Measurements from ENCODE around the gene SLC25A4. TPM values are rescaled to one million over a fixed set of nuclear protein-coding genes. Genes with fewer than 3 reads are reported as not detected.

SLC25A4 gene
- total and polyA plus RNA-seq, 2 donors (not counting 3 experiments of a cell fraction or from before 2014, with no cell fraction given), result 13.5 to 13.7 TPM

DNA sequence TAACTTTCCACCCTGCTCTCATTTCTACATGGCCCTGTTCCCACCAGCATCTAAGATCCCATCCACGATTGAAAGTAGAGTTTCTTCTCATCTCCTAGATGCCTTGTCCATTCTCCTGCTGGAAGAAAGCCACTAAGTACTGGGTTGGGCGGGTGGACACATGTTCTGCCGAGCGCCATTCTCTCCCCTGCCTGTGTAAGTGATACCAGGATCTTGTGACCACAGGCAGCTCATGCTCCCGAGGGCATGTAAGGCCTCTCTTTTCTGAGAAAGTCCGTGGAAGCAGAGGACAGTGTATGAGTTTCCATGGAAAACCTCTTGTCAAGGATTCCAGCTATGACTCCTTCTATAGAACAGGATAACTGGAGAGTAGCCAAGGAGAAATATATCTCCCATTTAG lies 3.3 kb upstream of the SLC25A4 start:
- TF ChIP-seq FOS (IDR thresholded peaks at IDR 0.05; ENCODE audit: borderline replicate concordance, insufficient read depth, low read length) (no peak), GATA2 (IDR thresholded peaks at IDR 0.05; ENCODE audit: insufficient read depth, insufficient read length, low read depth, low read length) (no peak), POLR2A (IDR thresholded peaks at IDR 0.05; ENCODE audit: low read depth, low read length) (no peak), MYC (IDR thresholded peaks at IDR 0.05; ENCODE audit: low read depth, low read length) (no peak), JUN (IDR thresholded peaks at IDR 0.05; ENCODE audit: borderline replicate concordance, insufficient read depth, insufficient read length, low read depth) (no peak), EZH2 (IDR thresholded peaks at IDR 0.05; ENCODE audit: borderline replicate concordance, low read depth, low read length, severe bottlenecking) (no peak), POLR2AphosphoS5 (IDR thresholded peaks at IDR 0.05; ENCODE audit: insufficient read depth, low read depth, low read length) (no peak)
- TF ChIP-seq, protein P1, sequence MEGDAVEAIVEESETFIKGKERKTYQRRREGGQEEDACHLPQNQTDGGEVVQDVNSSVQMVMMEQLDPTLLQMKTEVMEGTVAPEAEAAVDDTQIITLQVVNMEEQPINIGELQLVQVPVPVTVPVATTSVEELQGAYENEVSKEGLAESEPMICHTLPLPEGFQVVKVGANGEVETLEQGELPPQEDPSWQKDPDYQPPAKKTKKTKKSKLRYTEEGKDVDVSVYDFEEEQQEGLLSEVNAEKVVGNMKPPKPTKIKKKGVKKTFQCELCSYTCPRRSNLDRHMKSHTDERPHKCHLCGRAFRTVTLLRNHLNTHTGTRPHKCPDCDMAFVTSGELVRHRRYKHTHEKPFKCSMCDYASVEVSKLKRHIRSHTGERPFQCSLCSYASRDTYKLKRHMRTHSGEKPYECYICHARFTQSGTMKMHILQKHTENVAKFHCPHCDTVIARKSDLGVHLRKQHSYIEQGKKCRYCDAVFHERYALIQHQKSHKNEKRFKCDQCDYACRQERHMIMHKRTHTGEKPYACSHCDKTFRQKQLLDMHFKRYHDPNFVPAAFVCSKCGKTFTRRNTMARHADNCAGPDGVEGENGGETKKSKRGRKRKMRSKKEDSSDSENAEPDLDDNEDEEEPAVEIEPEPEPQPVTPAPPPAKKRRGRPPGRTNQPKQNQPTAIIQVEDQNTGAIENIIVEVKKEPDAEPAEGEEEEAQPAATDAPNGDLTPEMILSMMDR (IDR thresholded peaks at IDR 0.05; ENCODE audit: extremely low read depth in 1 of 2, insufficient read depth in 1 of 2, low read depth in 1 of 2, low read length in 2 of 2), result no peak
- TF ChIP-seq, protein P2, sequence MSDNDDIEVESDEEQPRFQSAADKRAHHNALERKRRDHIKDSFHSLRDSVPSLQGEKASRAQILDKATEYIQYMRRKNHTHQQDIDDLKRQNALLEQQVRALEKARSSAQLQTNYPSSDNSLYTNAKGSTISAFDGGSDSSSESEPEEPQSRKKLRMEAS (IDR thresholded peaks at IDR 0.05; ENCODE audit: insufficient read depth, insufficient read length), result no peak
- Histone ChIP-seq H3K4me2 (ENCODE audit: insufficient read depth, low read length) (no peak overlapping the region), H3K36me3 (ENCODE audit: control insufficient read depth in 2 of 2, extremely low read depth in 1 of 2, insufficient read depth in 2 of 2, low read length in 2 of 2) (no peaks in the 10 kb centered on the region), H3K9ac (replicated peaks; ENCODE audit: extremely low read depth, insufficient read depth, low read length) (no peak overlapping the region), H3K9me3 (replicated peaks; ENCODE audit: control insufficient read depth, insufficient read depth, low read length) (no peaks in the 10 kb centered on the region), H3K4me1 (ENCODE audit: control insufficient read depth, extremely low read depth, insufficient read depth, low read length) (peaks cover 13% of the 10 kb centered on the region), H3K9me1 (replicated peaks; ENCODE audit: control insufficient read depth, extremely low read depth, insufficient read depth, low read length) (no peaks in the 10 kb centered on the region), H3K27ac (ENCODE audit: insufficient read depth, low read depth, low read length) (no peak overlapping the region), H3K27me3 (ENCODE audit: control insufficient read depth in 2 of 2, insufficient read depth in 2 of 2, low read length in 2 of 2) (no peaks in the 10 kb centered on the region), H3K79me2 (ENCODE audit: control insufficient read depth, insufficient read depth, low read length) (no peaks in the 10 kb centered on the region), H3K4me3 (replicated peaks in 1 of 3; ENCODE audit: insufficient read depth in 1 of 3, low read depth in 1 of 3, low read length in 3 of 3) (no peak overlapping the region), H2AFZ (ENCODE audit: low read depth, low read length) (no peak overlapping the region), H4K20me1 (replicated peaks; ENCODE audit: control insufficient read depth, extremely low read depth, insufficient read depth, low read length) (no peaks in the 10 kb centered on the region)
- dilution Hi-C loops (cut with MboI; ENCODE audit: extremely low pct_ligation_motif_present, low sequenced_read_pairs) (no loop called here), intact Hi-C loops (cut with micrococcal nuclease) (loop anchor here (5.0 to 10.0 kb wide), 4 partner anchors 63 to 898 kb away; partner anchors contain the start of genes CASP3, CFAP97 and PRIMPOL)
- DNase-seq (ENCODE audit: low read depth, low spot score), result no peak
- ChIA-PET CTCF (interaction anchor here (0.5 to 1.5 kb wide), 4 partner anchors 100 to 898 kb away, joined by 3 to 7 read pairs (median 4); no protein-coding TSS in a partner anchor), POLR2A (no interaction called here)
- no TSS peak for BruUV-seq (replicated peaks)
- no peak for FAIRE-seq

All from endothelial cell of umbilical vein (primary cell).